B cell (primary cell): Measurements from ENCODE around the gene JAML. TPM values are rescaled to one million over a fixed set of nuclear protein-coding genes. Genes with fewer than 3 reads are reported as not detected.

Experiments used
- ATAC-seq: fragments of 200-7000 bp; cut with Tn5 transposase; one replicate; pipeline ENCODE4 v1.10.0; 2021; ENCODE audit warnings: low read depth, mild to moderate bottlenecking, moderate number of reproducible peaks, moderate library complexity
- CTCF ChIA-PET: fragments of 350-600 bp; sonication (Branson Sonifier 250); formaldehyde crosslinking; loops from one replicate; lab custom pipeline; 2021; ENCODE audit warnings: antibody characterized with exemption, inconsistent platforms; lab: Charles Lee
- POLR2A ChIA-PET: fragments of 350-600 bp; sonication (Branson Sonifier 250); formaldehyde crosslinking; loops from one replicate; lab custom pipeline; 2021; ENCODE audit warnings: antibody characterized with exemption; lab: Charles Lee
- DNase-seq: peaks from one replicate; pipeline ENCODE4 v3.0.0; 2013
- H2AFZ ChIP-seq: 2 replicates; pipeline ENCODE4 v1.6.1; 2012; ENCODE audit warnings: mild to moderate bottlenecking, low read depth, low read length; ENCODE audit not compliant: insufficient read depth, poor library complexity, severe bottlenecking
- H3K27ac ChIP-seq, 2 donors: 1 replicate in 1 of 2; 2 replicates in 1 of 2; pipeline ENCODE4 v1.5.1; 2012 to 2013; ENCODE audit warnings: low read length in 2 of 2, mild to moderate bottlenecking in 2 of 2, moderate library complexity in 1 of 2
- H3K27me3 ChIP-seq, 4 experiments: fragments of 200-600 bp in 1 of 4; sonication (generic) in 1 of 4; replicated peaks in 1 of 4; 1 replicate in 2 of 4; 2 replicates in 2 of 4; pipeline versions ENCODE4 v1.6.1 to v1.7.0; 2013 to 2016; ENCODE audit warnings: low read length in 3 of 4, mild to moderate bottlenecking in 2 of 4, mixed read lengths in 1 of 4, moderate library complexity in 1 of 4; ENCODE audit not compliant: insufficient read depth in 4 of 4, control insufficient read depth in 3 of 4; ENCODE audit errors: control extremely low read depth in 1 of 4
- H3K36me3 ChIP-seq, 2 experiments: replicated peaks in 1 of 2; 1 replicate in 1 of 2; 2 replicates in 1 of 2; pipeline versions ENCODE4 v1.6.1 to v1.7.1; 2013; ENCODE audit warnings: low read length in 1 of 2; ENCODE audit not compliant: insufficient read depth in 2 of 2, control insufficient read depth in 1 of 2; ENCODE audit errors: control extremely low read depth in 1 of 2, extremely low read depth in 1 of 2
- H3K4me1 ChIP-seq, 2 donors: fragments of 200-600 bp in 1 of 2; sonication (generic) in 1 of 2; 1 replicate in 1 of 2; 2 replicates in 1 of 2; pipeline versions ENCODE4 v1.5.1 to v1.6.1; 2013 to 2017; ENCODE audit warnings: low read length in 2 of 2; ENCODE audit not compliant: control insufficient read depth in 2 of 2, insufficient read depth in 2 of 2
- H3K4me2 ChIP-seq: replicated peaks from 2 replicates; pipeline ENCODE3; 2012; ENCODE audit warnings: mild to moderate bottlenecking, low read depth, low read length; ENCODE audit not compliant: poor library complexity, severe bottlenecking
- H3K4me3 ChIP-seq, 5 experiments: fragments of 200-600 bp in 1 of 5; sonication (generic) in 1 of 5; 1 replicate in 3 of 5; 2 replicates in 2 of 5; pipeline versions ENCODE4 v1.5.1 to v1.7.0; 2011 to 2016; ENCODE audit warnings: low read length in 4 of 5, mild to moderate bottlenecking in 4 of 5, low read depth in 2 of 5, control low read depth in 1 of 5, moderate library complexity in 1 of 5; ENCODE audit not compliant: insufficient read depth in 1 of 5; ENCODE audit errors: control extremely low read depth in 1 of 5, extremely low read depth in 1 of 5
- H3K79me2 ChIP-seq: fragments of 200-600 bp; sonication (generic); one replicate; pipeline ENCODE4 v1.6.0; 2016; ENCODE audit warnings: low read length; ENCODE audit not compliant: control insufficient read depth, insufficient read depth
- H3K9ac ChIP-seq: fragments of 200-600 bp; sonication (generic); 2 replicates; pipeline ENCODE4 v1.6.1; 2017; ENCODE audit warnings: mild to moderate bottlenecking, low read length, moderate library complexity
- H3K9me3 ChIP-seq, 3 donors: one replicate each; pipeline versions ENCODE4 v1.6.1 to v1.7.1; 2013; ENCODE audit warnings: low read length in 2 of 3; ENCODE audit not compliant: control insufficient read depth in 2 of 3, insufficient read depth in 1 of 3; ENCODE audit errors: control extremely low read depth in 1 of 3
- H4K20me1 ChIP-seq: 2 replicates; pipeline ENCODE4 v1.6.0; 2012; ENCODE audit warnings: mild to moderate bottlenecking, low read length; ENCODE audit not compliant: insufficient read depth, control insufficient read depth, poor library complexity, severe bottlenecking
- H3K27ac Mint-ChIP-seq: one replicate; pipeline ENCODE4 v1.8.0; 2021; ENCODE audit warnings: mixed read lengths
- H3K27me3 Mint-ChIP-seq: one replicate; pipeline ENCODE4 v1.8.0; 2021; ENCODE audit warnings: mixed read lengths
- H3K4me1 Mint-ChIP-seq: one replicate; pipeline ENCODE4 v1.8.0; 2021; ENCODE audit warnings: mixed read lengths
- H3K4me3 Mint-ChIP-seq: one replicate; pipeline ENCODE4 v1.8.0; 2021; ENCODE audit warnings: mixed read lengths
- H3K9me3 Mint-ChIP-seq: one replicate; pipeline ENCODE4 v1.8.0; 2022; ENCODE audit warnings: mixed read lengths; ENCODE audit not compliant: insufficient read depth
- CTCF ChIP-seq: fragments of 200-600 bp; IDR thresholded peaks from one replicate; pipeline ENCODE4 v1.8.0; 2022; ENCODE audit warnings: antibody characterized with exemption, mild to moderate bottlenecking
- EZH2 ChIP-seq: IDR thresholded peaks from 2 replicates; pipeline ENCODE4 v1.6.1; 2012; ENCODE audit warnings: borderline replicate concordance, low read depth, mild to moderate bottlenecking, moderate library complexity, low read length; ENCODE audit not compliant: insufficient read depth, poor library complexity, severe bottlenecking
- WGBS: methylation state at CpG from one replicate; pipeline ENCODE4 v1.1.5; 2013; ENCODE audit warnings: missing lambda C conversion rate; ENCODE audit not compliant: insufficient coverage; 5-methylcytosine and 5-hydroxymethylcytosine counted together
- intact Hi-C: fragments of 100-400 bp; cut with micrococcal nuclease; formaldehyde crosslinking; loops from one replicate; pipeline ENCODE4 v1.10.0; 2022
- polyA minus RNA-seq: library from RNA; depleted of rRNA, polyadenylated mRNA; stranded (reverse); fragments of >200 nt; gene quantifications from 2 replicates; pipeline ENCODE4 v1.2.3, GENCODE V29; 2012
- polyA plus RNA-seq: library from polyadenylated mRNA; depleted of rRNA; stranded (reverse); fragments of >200 nt; gene quantifications from 2 replicates; pipeline ENCODE4 v1.2.3, GENCODE V29; 2012
- total RNA-seq, 2 donors: library from RNA; stranded (reverse); fragments of 120-200 nt in 1 of 2; gene quantifications; 1 replicate in 1 of 2; 2 replicates in 1 of 2; pipeline versions ENCODE4 v1.2.3 to v1.2.4, GENCODE V29; 2013 to 2022

Gene JAML
- total RNA-seq (9.6 and 9.7 TPM in 2 replicates), polyA plus RNA-seq (1.0 and 2.4 TPM in 2 replicates), polyA minus RNA-seq (2.7 and 4.8 TPM in 2 replicates)
- total RNA-seq (2013): 6.5 TPM

DNA sequence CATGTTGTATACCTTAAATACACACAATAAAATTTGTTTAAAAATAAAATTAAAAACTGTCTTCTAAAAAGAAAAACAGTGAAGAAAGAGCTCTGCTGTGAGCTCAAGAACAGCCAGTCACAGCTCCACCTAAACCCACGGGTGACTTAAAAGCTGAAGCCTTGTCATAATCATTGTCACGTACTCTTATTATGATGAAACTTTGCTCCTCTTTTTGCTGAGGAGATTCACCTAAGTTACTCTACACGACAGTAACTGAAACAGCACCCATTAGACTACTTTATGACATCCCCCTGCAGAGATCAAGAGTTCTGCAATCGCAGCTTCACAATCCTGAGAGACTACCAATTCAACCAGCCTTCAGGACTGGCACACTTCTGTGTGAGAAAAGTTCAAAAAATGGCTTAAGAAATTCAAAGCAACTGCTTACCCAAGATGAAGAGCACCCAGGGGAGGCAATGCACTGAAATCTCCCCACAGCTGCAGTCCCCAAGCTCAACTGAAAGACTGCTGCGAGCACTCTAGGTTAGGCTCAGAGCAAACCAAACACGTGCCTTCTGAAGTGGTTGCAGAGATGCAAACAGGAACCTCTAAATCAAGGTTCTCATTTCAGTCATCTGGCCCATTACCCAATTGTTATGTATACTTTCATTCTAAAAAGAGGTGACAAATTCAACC is at the start of gene JAML:
Gene JAML, minus strand, starts transcription at position 501 of the 678 bp plus-strand sequence. CDS start 10,145 bp downstream, outside the sequence.
- peaks cover 60% of the 10 kb centered on the region in 2 donors for H3K4me1 ChIP-seq
- peak within 1 kb of the TSS; percentile 10 for H3K4me2 ChIP-seq
- no peak within 1 kb of the TSS for H3K27ac ChIP-seq
- Mint-ChIP-seq H3K4me1 (peaks cover 55% of the 10 kb centered on the region), H3K27ac (peak within 1 kb of the TSS; percentile 4), H3K27me3 (peaks cover 34% of the 10 kb centered on the region), H3K9me3 (no peaks in the 10 kb centered on the region), H3K4me3 (peak within 1 kb of the TSS; percentile 76)
- H3K4me3 ChIP-seq: peak within 1 kb of the TSS in 1 of 5 experiments; percentile 88
- H3K36me3 ChIP-seq: no peaks in the 10 kb centered on the region
- CTCF ChIA-PET: interaction anchor here (0.5 to 3.4 kb wide), 7 partner anchors 10 to 995 kb away, joined by 3 to 20 read pairs (median 4); partner anchors contain the start of gene MPZL3
- DNase-seq (peak; percentile 56), ATAC-seq (peak; percentile 69)
- intact Hi-C loops: loop anchor here (5.0 to 10.0 kb wide), 2 partner anchors 43 to 210 kb away; no protein-coding TSS in a partner anchor
- H3K27me3 ChIP-seq: peaks cover 0 to 32% (median 26%) of the 10 kb centered on the region in 4 experiments
- POLR2A ChIA-PET: interaction anchor here (0.6 kb wide), 1 partner anchor 10 kb away, joined by 3 read pairs; no protein-coding TSS in a partner anchor
- TF ChIP-seq EZH2 (no peak), CTCF (no peak)
- no peaks in the 10 kb centered on the region for H4K20me1 ChIP-seq
- no peak within 1 kb of the TSS for H3K9ac ChIP-seq
- H2AFZ ChIP-seq: no peak within 1 kb of the TSS
- H3K79me2 ChIP-seq: no peaks in the 10 kb centered on the region
- 8% methylated on average over 6 of the region's 6 CpGs for WGBS
- no peaks in the 10 kb centered on the region for H3K9me3 ChIP-seq

DNA sequence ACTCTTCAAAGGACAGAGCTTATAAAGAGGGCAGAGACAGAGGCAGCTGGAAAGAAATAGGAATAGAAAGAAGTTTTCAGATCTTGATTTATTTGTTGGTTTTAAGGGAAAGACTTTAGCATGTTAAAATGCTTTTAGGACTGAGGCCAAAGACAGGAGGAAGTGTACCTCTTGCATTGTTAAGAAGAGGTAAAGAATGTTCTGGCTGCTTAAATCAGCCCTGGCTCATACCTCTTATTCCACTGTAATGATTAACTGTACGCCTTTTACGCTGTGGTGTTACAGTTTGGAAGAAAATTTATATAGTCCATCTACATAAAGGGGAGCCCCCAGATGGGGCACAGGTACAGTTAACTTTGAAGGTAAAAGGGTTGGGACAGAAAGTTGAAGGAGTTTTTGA is 49.4 kb upstream of the JAML start:
- intact Hi-C loops: no loop called here
- peaks cover 0 to 38% (median 20%) of the 10 kb centered on the region in 4 experiments for H3K27me3 ChIP-seq
- no CpG with 5 or more reads among the region's 2 CpGs for WGBS
- no peaks in the 10 kb centered on the region for H4K20me1 ChIP-seq
- no peak overlapping the region for H3K9ac ChIP-seq
- no peak for DNase-seq
- ATAC-seq: no peak
- no peak overlapping the region for H3K4me2 ChIP-seq
- H3K27ac ChIP-seq: no peak overlapping the region
- no peaks in the 10 kb centered on the region for H3K9me3 Mint-ChIP-seq
- no peaks in the 10 kb centered on the region for H3K4me1 Mint-ChIP-seq
- CTCF ChIA-PET: no interaction called here
- H3K4me3 ChIP-seq: no peak overlapping the region
- H3K4me1 ChIP-seq: no peaks in the 10 kb centered on the region
- TF ChIP-seq CTCF (no peak), EZH2 (no peak)
- POLR2A ChIA-PET: no interaction called here
- H2AFZ ChIP-seq: no peak overlapping the region
- peaks cover 58% of the 10 kb centered on the region for H3K27me3 Mint-ChIP-seq
- no peaks in the 10 kb centered on the region for H3K9me3 ChIP-seq
- no peak overlapping the region for H3K4me3 Mint-ChIP-seq
- no peak overlapping the region for H3K27ac Mint-ChIP-seq
- no peaks in the 10 kb centered on the region for H3K79me2 ChIP-seq
- H3K36me3 ChIP-seq: no peaks in the 10 kb centered on the region
